ENCODE measurements around the gene TXLNA.

The TXLNA gene

GRCh38 chr1:32247452-32247851 is 68.0 kb downstream of the TXLNA start:
- DNase-seq (ENCODE audit: low read depth in 2 of 2): no peak

Data from fibroblast of skin of left quadriceps (primary cell).